HepG2 (cell line): ENCODE data around the gene COLGALT1.

Experiments
- ARNT ChIP-seq: fragments of 450-650 bp; IDR thresholded peaks from 2 replicates; pipeline ENCODE4 v1.6.1; 2017
- POLR2AphosphoS2 ChIP-seq: IDR thresholded peaks from 2 replicates; pipeline ENCODE4 v1.6.1; 2011; ENCODE audit warnings: low read depth, low read length, improper control_type of control experiment
- ZFY ChIP-seq: sonication (generic); formaldehyde crosslinking; IDR thresholded peaks from 2 replicates; pipeline ENCODE4 v1.4.0; 2020; ENCODE audit warnings: missing genetic modification reagents
- ZNF317 ChIP-seq: sonication (generic); formaldehyde crosslinking; IDR thresholded peaks from 2 replicates; pipeline ENCODE4 v1.5.0; 2020; ENCODE audit warnings: mild to moderate bottlenecking, missing genetic modification reagents

GRCh38 chr19:17617807-17618192 lies 62.4 kb downstream of the COLGALT1 start:
- TF ChIP-seq ZFY (CRISPR knock-in tag) (no peak), ARNT (no peak), ZNF317 (no peak), POLR2AphosphoS2 (no peak)
